ENCODE data around the gene PLVAP. TPM values are rescaled to one million over a fixed set of nuclear protein-coding genes. Genes with fewer than 3 reads are reported as not detected.

Gene PLVAP
- total and polyA plus RNA-seq, 3 experiments from 2014 or later = not detected

DNA sequence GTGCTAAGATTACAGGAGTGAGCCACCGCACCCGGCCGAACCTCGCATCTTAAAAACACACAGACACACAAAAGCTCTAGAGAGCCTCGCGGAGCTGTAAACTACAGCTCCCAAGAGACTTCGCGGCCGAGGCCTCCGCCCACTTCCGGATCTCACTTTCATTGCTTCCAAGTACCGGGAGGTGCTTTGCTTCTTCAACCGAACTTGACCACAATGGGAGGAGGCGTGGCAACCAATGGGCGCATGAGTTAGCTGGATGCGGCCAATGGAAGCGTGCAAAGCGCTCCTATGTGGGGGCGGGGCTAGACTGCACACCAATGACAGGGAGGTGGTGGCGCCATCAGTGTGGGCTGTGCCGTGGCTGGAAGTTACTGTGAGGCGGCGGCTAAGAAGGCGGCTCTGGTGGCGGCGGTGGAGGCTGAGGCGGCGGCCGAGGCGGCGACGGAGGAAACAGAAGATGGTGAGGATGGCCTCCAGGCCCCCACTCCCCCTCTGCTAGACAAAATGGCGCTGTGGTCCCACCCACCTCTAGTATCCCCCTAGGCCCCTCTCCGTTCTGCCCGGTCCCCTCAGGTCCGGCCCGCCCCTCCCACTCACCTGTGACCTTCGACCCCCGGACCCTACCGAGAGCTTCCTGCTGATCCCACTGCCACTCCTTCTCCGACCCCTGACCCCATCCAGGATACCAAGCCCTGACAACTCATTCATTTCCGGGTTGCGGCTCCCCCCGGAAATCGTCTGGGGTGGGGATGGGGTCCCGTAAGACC, 67.8 kb downstream of the PLVAP start, which contains the start of gene DDA1:
DDA1 (plus strand) TSS at position 366 of the 767 bp plus-strand sequence; CDS start at position 458, 92 bp downstream.
- Mint-ChIP-seq H3K4me3 (peak within 1 kb of the TSS; percentile 94 to 99 (median 98)), H3K27me3 (peaks cover 0 to 2% of the 10 kb centered on the region in 2 donors), H3K4me1 (peaks cover 42 to 57% (median 47%) of the 10 kb centered on the region in 3 donors), H3K9me3 (no peaks in the 10 kb centered on the region), H3K36me3 (peaks cover 0 to 33% (median 0%) of the 10 kb centered on the region in 3 donors), H3K27ac (peak within 1 kb of the TSS; percentile 87 to 98 (median 96))
- H3K4me1 ChIP-seq (ENCODE audit: insufficient read depth, low read length) = peaks cover 26% of the 10 kb centered on the region
- CTCF ChIA-PET = interaction anchor here (1.0 to 2.1 kb wide), 9 partner anchors 11 to 97 kb away, joined by 3 to 13 read pairs (median 4); partner anchors contain the start of gene ANO8
- peak; percentile 98 to 100 (median 99) for DNase-seq
- H3K27ac ChIP-seq (ENCODE audit: low read depth, low read length) = peak within 1 kb of the TSS; percentile 89
- peak within 1 kb of the TSS; percentile 93 for H3K4me3 ChIP-seq (ENCODE audit: low read length)
- no peaks in the 10 kb centered on the region for H3K9me3 ChIP-seq (ENCODE audit: low read length)
- POLR2A ChIA-PET = interaction anchor here (0.5 to 1.7 kb wide), 17 partner anchors 17 to 1215 kb away, joined by 3 to 9 read pairs (median 4); partner anchors contain the start of genes ANO8, BABAM1, BST2 and JUND
- no peaks in the 10 kb centered on the region for H3K27me3 ChIP-seq (ENCODE audit: insufficient read depth, low read length, poor library complexity, severe bottlenecking)
- peaks cover 9% of the 10 kb centered on the region for H3K36me3 ChIP-seq (ENCODE audit: insufficient read depth, low read length)

DNA sequence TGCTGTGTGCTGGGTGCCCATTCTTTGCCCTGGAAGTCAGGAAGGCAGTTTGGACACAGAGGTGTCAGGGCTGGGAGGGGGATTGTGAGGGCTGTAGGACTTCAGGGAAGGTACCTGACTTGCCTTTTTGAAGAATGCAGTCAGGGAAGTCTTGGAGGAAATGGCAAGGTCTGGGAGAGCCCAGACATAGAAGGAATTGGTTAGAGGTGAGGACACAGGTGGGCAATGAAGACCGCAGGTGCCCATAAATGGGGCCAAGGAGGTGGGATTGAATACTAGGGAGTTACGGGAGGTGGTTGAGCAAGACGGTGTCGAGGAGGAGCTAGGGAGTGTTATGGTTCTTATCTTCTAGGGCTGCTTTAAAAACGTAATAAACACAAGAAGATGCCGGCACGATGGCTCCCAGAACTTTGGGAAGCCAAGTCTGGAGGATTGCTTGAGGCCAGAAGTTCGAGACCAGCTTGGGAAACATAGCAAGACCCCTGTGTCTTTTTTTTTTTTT, 69.2 kb downstream of the PLVAP start:
- ChIA-PET CTCF (interaction anchor here (1.6 to 1.8 kb wide), 3 partner anchors 19 to 38 kb away, joined by 4 to 6 read pairs (median 5); no protein-coding TSS in a partner anchor), POLR2A (interaction anchor here (0.6 to 1.7 kb wide), 2 partner anchors 10 to 18 kb away, joined by 3 to 5 read pairs; no protein-coding TSS in a partner anchor)
- no peak overlapping the region for H3K27ac ChIP-seq (ENCODE audit: low read depth, low read length)
- H3K36me3 Mint-ChIP-seq = peaks cover 0 to 22% (median 0%) of the 10 kb centered on the region in 3 donors
- H3K36me3 ChIP-seq (ENCODE audit: insufficient read depth, low read length) = no peaks in the 10 kb centered on the region
- H3K4me3 Mint-ChIP-seq = peak overlapping the region; percentile 39 to 86 (median 61)
- no peaks in the 10 kb centered on the region for H3K27me3 ChIP-seq (ENCODE audit: insufficient read depth, low read length, poor library complexity, severe bottlenecking)
- H3K4me3 ChIP-seq (ENCODE audit: low read length) = no peak overlapping the region
- H3K27me3 Mint-ChIP-seq = peaks cover 0 to 2% of the 10 kb centered on the region in 2 donors
- H3K9me3 Mint-ChIP-seq = no peaks in the 10 kb centered on the region
- H3K9me3 ChIP-seq (ENCODE audit: low read length) = no peaks in the 10 kb centered on the region
- peaks cover 34% of the 10 kb centered on the region for H3K4me1 ChIP-seq (ENCODE audit: insufficient read depth, low read length)
- DNase-seq = no peak
- peak overlapping the region in 3 of 8 donors; percentile 5 to 88 (median 72) for H3K27ac Mint-ChIP-seq
- H3K4me1 Mint-ChIP-seq = peaks cover 47 to 68% (median 58%) of the 10 kb centered on the region in 3 donors

DNA sequence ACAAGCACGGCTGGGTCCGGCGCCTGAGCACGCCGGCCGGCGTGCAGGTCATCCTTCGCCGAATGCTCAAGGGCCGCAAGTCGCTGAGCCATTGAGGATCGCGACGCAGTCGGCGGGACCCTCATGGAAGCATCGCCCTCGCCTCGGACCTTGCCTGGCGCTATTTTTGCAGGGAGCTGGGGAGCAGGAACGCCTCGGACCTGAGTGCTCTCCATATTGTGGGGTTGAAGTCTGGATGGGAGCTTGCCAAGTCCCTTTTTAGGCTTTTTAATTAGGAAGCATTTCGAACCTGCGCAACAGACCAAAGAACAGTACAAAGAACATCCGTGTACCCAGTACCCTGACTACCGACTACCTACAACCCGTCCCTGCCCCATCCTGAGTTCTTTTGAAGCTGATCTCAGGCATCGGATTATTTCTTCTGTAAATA, 70.8 kb downstream of the PLVAP start:
- no peak for DNase-seq
- POLR2A ChIA-PET = interaction anchor here (0.8 kb wide), 1 partner anchor 29 kb away, joined by 3 read pairs; the partner anchor contains the start of gene ANO8
- H3K9me3 Mint-ChIP-seq = no peaks in the 10 kb centered on the region
- peaks cover 42% of the 10 kb centered on the region for H3K4me1 ChIP-seq (ENCODE audit: insufficient read depth, low read length)
- H3K36me3 ChIP-seq (ENCODE audit: insufficient read depth, low read length) = no peaks in the 10 kb centered on the region
- peaks cover 0 to 13% (median 0%) of the 10 kb centered on the region in 3 donors for H3K36me3 Mint-ChIP-seq
- H3K4me3 Mint-ChIP-seq = peak overlapping the region; percentile 87 to 100 (median 90)
- no peaks in the 10 kb centered on the region for H3K9me3 ChIP-seq (ENCODE audit: low read length)
- CTCF ChIA-PET = interaction anchor here (0.7 to 1.7 kb wide), 3 partner anchors 22 to 71 kb away, joined by 3 to 6 read pairs (median 3); partner anchors contain the start of gene ANO8
- H3K27me3 ChIP-seq (ENCODE audit: insufficient read depth, low read length, poor library complexity, severe bottlenecking) = no peaks in the 10 kb centered on the region
- peak overlapping the region in 6 of 8 donors; percentile 72 to 99 (median 84) for H3K27ac Mint-ChIP-seq
- peaks cover 48 to 70% (median 60%) of the 10 kb centered on the region in 3 donors for H3K4me1 Mint-ChIP-seq
- H3K27ac ChIP-seq (ENCODE audit: low read depth, low read length) = peak overlapping the region; percentile 79
- peak overlapping the region; percentile 92 for H3K4me3 ChIP-seq (ENCODE audit: low read length)
- peaks cover 0 to 2% of the 10 kb centered on the region in 2 donors for H3K27me3 Mint-ChIP-seq

DNA sequence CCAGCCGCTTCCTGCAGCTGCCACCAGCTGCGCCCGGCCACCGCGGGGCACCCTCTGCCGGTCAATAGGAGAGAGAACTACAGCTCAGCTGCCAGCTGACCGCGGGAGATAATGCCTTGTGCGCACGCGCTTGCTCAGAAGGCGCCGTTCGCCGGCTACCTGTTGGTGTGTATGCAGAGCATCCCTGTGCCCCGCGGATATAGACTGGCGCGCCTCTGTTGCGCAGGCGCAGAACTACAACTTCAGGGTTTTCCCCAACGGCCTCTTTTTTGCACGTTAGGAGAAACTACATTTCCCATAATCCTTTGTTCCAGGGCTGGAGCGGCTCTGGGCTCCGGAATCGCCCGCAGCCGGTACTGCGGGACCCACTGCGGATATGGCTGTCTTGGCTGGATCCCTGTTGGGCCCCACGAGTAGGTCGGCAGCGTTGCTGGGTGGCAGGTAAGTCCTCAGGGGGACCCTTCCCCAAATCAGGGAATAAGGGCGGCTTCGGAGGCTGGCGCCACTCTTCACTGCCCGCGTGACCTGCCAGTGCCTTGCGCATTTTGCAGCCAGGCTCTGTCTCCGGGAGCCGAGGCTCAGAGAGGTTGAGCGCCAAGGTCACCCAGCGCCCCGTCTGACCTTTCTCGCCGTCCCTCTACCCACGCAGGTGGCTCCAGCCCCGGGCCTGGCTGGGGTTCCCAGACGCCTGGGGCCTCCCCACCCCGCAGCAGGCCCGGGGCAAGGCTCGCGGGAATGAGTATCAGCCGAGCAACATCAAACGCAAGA, 71.4 kb downstream of the PLVAP start, which contains the start of gene MRPL34:
MRPL34 (plus strand) TSS at position 356 of the 768 bp plus-strand sequence; CDS start at position 377, 21 bp downstream.
- Histone ChIP-seq H3K4me1 (ENCODE audit: insufficient read depth, low read length) (peaks cover 41% of the 10 kb centered on the region), H3K36me3 (ENCODE audit: insufficient read depth, low read length) (no peaks in the 10 kb centered on the region), H3K4me3 (ENCODE audit: low read length) (peak within 1 kb of the TSS; percentile 92), H3K9me3 (ENCODE audit: low read length) (no peaks in the 10 kb centered on the region), H3K27me3 (ENCODE audit: insufficient read depth, low read length, poor library complexity, severe bottlenecking) (no peaks in the 10 kb centered on the region), H3K27ac (ENCODE audit: low read depth, low read length) (peak within 1 kb of the TSS; percentile 79)
- CTCF ChIA-PET = interaction anchor here (0.6 to 1.8 kb wide), 15 partner anchors 9 to 86 kb away, joined by 3 to 11 read pairs (median 4); partner anchors contain the start of genes BABAM1 and OCEL1
- Mint-ChIP-seq H3K9me3 (no peaks in the 10 kb centered on the region), H3K4me1 (peaks cover 45 to 67% (median 57%) of the 10 kb centered on the region in 3 donors), H3K36me3 (peaks cover 0 to 12% (median 0%) of the 10 kb centered on the region in 3 donors), H3K27ac (peak within 1 kb of the TSS; percentile 79 to 99 (median 90)), H3K4me3 (peak within 1 kb of the TSS; percentile 87 to 100 (median 90)), H3K27me3 (peaks cover 0 to 2% of the 10 kb centered on the region in 2 donors)
- POLR2A ChIA-PET = interaction anchor here (0.7 to 1.3 kb wide), 4 partner anchors 13 to 162 kb away, joined by 4 to 13 read pairs (median 6); partner anchors contain the start of gene ANO8
- peak; percentile 88 to 98 (median 94) for DNase-seq

DNA sequence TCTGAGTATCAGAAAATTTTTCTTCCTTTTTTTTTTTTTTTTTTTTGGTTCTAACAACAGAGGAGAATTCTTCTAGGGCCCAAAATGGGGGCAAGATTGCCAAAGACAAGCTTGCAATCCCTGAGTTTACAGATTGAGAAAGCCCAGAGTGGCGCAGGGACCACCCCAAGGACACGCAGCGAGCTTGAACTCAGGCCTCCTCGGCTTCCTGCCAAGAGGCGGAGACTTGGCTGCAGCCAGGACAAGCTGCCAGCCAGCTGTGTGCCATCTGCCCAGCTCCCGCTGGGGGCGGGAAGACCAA, 72.0 kb downstream of the PLVAP start:
- H3K9me3 ChIP-seq (ENCODE audit: low read length) = no peaks in the 10 kb centered on the region
- peak overlapping the region; percentile 87 to 100 (median 90) for H3K4me3 Mint-ChIP-seq
- H3K27me3 Mint-ChIP-seq = peaks cover 0 to 2% of the 10 kb centered on the region in 2 donors
- DNase-seq = no peak
- no peaks in the 10 kb centered on the region for H3K36me3 ChIP-seq (ENCODE audit: insufficient read depth, low read length)
- peaks cover 40 to 61% (median 51%) of the 10 kb centered on the region in 3 donors for H3K4me1 Mint-ChIP-seq
- ChIA-PET CTCF (interaction anchor here (0.6 to 1.8 kb wide), 14 partner anchors 8 to 87 kb away, joined by 3 to 11 read pairs (median 4); partner anchors contain the start of genes BABAM1 and OCEL1), POLR2A (interaction anchor here (0.7 to 1.3 kb wide), 4 partner anchors 12 to 162 kb away, joined by 4 to 13 read pairs (median 6); partner anchors contain the start of gene ANO8)
- peak overlapping the region; percentile 92 for H3K4me3 ChIP-seq (ENCODE audit: low read length)
- peak overlapping the region; percentile 22 to 99 (median 84) for H3K27ac Mint-ChIP-seq
- H3K36me3 Mint-ChIP-seq = peaks cover 0 to 11% (median 0%) of the 10 kb centered on the region in 3 donors
- H3K27ac ChIP-seq (ENCODE audit: low read depth, low read length) = peak overlapping the region; percentile 43
- no peaks in the 10 kb centered on the region for H3K9me3 Mint-ChIP-seq
- H3K4me1 ChIP-seq (ENCODE audit: insufficient read depth, low read length) = peaks cover 35% of the 10 kb centered on the region
- H3K27me3 ChIP-seq (ENCODE audit: insufficient read depth, low read length, poor library complexity, severe bottlenecking) = no peaks in the 10 kb centered on the region

DNA sequence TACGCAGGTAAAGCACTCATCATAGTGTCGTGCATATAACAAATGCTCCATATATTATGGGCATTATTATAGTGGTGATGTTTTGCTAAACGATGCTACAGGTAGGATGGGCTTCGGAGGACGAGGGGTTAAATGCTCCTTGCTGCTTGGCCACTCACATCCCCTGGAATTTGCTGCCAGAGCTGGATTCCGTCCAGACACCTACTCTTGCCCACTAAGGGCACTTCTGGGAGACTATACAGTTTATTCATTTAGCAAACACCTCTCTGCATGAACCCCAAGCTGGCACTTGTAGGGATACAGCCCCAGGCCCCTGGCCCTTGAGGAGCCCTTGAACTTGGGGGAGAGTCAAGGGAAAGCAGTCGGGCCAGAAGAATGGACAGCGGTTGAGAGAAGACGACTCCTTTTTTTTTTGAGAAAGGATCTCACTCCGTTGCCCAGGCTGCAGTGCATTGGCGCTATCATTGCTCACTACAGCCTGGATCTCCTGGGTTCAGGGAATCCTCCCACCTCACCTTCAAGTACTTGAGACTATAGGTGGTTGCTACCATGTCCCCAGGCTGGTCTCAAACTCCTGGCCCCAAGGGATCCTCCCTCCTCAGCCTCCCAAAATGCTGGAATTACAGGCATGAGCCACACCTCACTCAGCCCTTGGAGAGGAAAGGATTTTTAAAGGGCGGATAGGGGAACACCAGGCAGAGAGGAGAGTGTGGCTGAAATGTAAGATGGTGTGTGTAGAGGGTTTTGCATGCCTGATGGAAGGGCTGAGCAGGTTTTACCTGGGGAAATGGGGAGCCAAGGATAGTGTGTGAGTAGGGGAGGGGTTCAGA, 72.5 kb downstream of the PLVAP start:
- Histone ChIP-seq H3K36me3 (ENCODE audit: insufficient read depth, low read length) (no peaks in the 10 kb centered on the region), H3K4me3 (ENCODE audit: low read length) (peak overlapping the region; percentile 92), H3K4me1 (ENCODE audit: insufficient read depth, low read length) (peaks cover 31% of the 10 kb centered on the region), H3K27me3 (ENCODE audit: insufficient read depth, low read length, poor library complexity, severe bottlenecking) (no peaks in the 10 kb centered on the region), H3K27ac (ENCODE audit: low read depth, low read length) (peak overlapping the region; percentile 43), H3K9me3 (ENCODE audit: low read length) (no peaks in the 10 kb centered on the region)
- Mint-ChIP-seq H3K27ac (peak overlapping the region; percentile 23 to 99 (median 84)), H3K4me3 (peak overlapping the region; percentile 75 to 100 (median 89)), H3K4me1 (peaks cover 38 to 57% (median 48%) of the 10 kb centered on the region in 3 donors), H3K36me3 (peaks cover 0 to 8% (median 0%) of the 10 kb centered on the region in 3 donors), H3K27me3 (peaks cover 0 to 2% of the 10 kb centered on the region in 2 donors), H3K9me3 (no peaks in the 10 kb centered on the region)
- DNase-seq = no peak
- CTCF ChIA-PET = interaction anchor here (0.6 to 1.8 kb wide), 18 partner anchors 8 to 188 kb away, joined by 3 to 11 read pairs (median 4); partner anchors contain the start of genes BABAM1 and OCEL1
- POLR2A ChIA-PET = interaction anchor here (0.7 to 1.3 kb wide), 4 partner anchors 12 to 163 kb away, joined by 4 to 13 read pairs (median 6); partner anchors contain the start of gene ANO8

Data from CD8-positive, alpha-beta memory T cell (primary cell).